GM12873 (cell line): ENCODE results near the gene AKR1D1.

Source experiments
- CTCF ChIP-seq: IDR thresholded peaks from 2 replicates; pipeline ENCODE4 v1.5.1; 2012; ENCODE audit warnings: low read depth, mild to moderate bottlenecking, moderate library complexity, low read length, control low read depth; ENCODE audit not compliant: insufficient read depth; ENCODE audit errors: missing control alignments

AKR1D1 gene

GRCh38 chr7:138074540-138074939 lies 1.7 kb upstream of the AKR1D1 start:
- no peak for TF ChIP-seq CTCF

GRCh38 chr7:138075350-138075749 lies 909 bp upstream of the AKR1D1 start:
- TF ChIP-seq CTCF, result no peak

GRCh38 chr7:138077809-138078208 lies 1.6 kb downstream of the AKR1D1 start:
- TF ChIP-seq CTCF, result no peak

- no peak for TF ChIP-seq CTCF
Observed at GRCh38 chr7:138079137-138079536, 2.9 kb downstream of the AKR1D1 start.

GRCh38 chr7:138081868-138082267 lies 5.6 kb downstream of the AKR1D1 start:
- TF ChIP-seq CTCF, result no peak

- no peak for TF ChIP-seq CTCF
Observed at GRCh38 chr7:138083859-138084258, 7.6 kb downstream of the AKR1D1 start.

GRCh38 chr7:138086563-138087270 lies 10.5 kb downstream of the AKR1D1 start:
- no peak for TF ChIP-seq CTCF
